Panc1 (cell line): ENCODE data around the gene CCDC158. TPM values are rescaled to one million over a fixed set of nuclear protein-coding genes. Genes with fewer than 3 reads are reported as not detected.

Experiments used
- ATAC-seq: fragments of 200-7000 bp; cut with Tn5 transposase; 2 replicates; pipeline ENCODE4 v1.9.1; 2020; ENCODE audit warnings: mild to moderate bottlenecking, moderate library complexity
- BruUV-seq: library from RNA; stranded (reverse); fragments of 400-500 nt; replicated peaks from 2 replicates; lab custom pipeline; 2021; lab: Mats Ljungman, UMichigan
- CTCF ChIA-PET: fragments of 300-600 bp; sonication (Branson Sonifier 250); formaldehyde crosslinking; loops from one replicate; lab custom pipeline; 2022; ENCODE audit warnings: antibody characterized with exemption; lab: Charles Lee
- POLR2A ChIA-PET: fragments of 300-600 bp; sonication (Branson Sonifier 250); formaldehyde crosslinking; loops from one replicate; lab custom pipeline; 2022; ENCODE audit warnings: antibody characterized with exemption; lab: Charles Lee
- DNase-seq: peaks from one replicate; pipeline ENCODE4 v3.0.0-alpha.2; 2010; ENCODE audit warnings: low read depth, low spot score
- H3K27ac ChIP-seq: 2 replicates; pipeline ENCODE4 v1.5.1; 2011; ENCODE audit warnings: mild to moderate bottlenecking, low read length, inconsistent platforms
- H3K27me3 ChIP-seq: fragments of 200-500 bp; sonication (Bioruptor generic); 2 replicates; pipeline ENCODE4 v1.6.0; 2014; ENCODE audit warnings: low read length, inconsistent platforms; ENCODE audit not compliant: control insufficient read depth, insufficient read depth
- H3K36me3 ChIP-seq: fragments of 200-500 bp; sonication (Bioruptor generic); 2 replicates; pipeline ENCODE4 v1.5.1; 2014; ENCODE audit warnings: inconsistent platforms, mild to moderate bottlenecking, low read length, moderate library complexity; ENCODE audit not compliant: control insufficient read depth, insufficient read depth
- H3K4me1 ChIP-seq: 2 replicates; pipeline ENCODE4 v1.5.1; 2011; ENCODE audit warnings: inconsistent platforms, mild to moderate bottlenecking, low read length, moderate library complexity; ENCODE audit not compliant: control insufficient read depth, insufficient read depth
- H3K4me3 ChIP-seq, 2 experiments: 2 replicates each; pipeline ENCODE4 v1.5.1; 2011 to 2012; ENCODE audit warnings: low read depth in 2 of 2, low read length in 2 of 2, mild to moderate bottlenecking in 2 of 2, inconsistent platforms in 1 of 2, moderate library complexity in 1 of 2
- H3K9me3 ChIP-seq: fragments of 200-500 bp; sonication (Bioruptor generic); 2 replicates; pipeline ENCODE4 v1.5.1; 2014; ENCODE audit warnings: low read depth, mild to moderate bottlenecking, inconsistent platforms, low read length, moderate library complexity; ENCODE audit not compliant: control insufficient read depth, insufficient read depth
- CTCF ChIP-seq: fragments of 450-650 bp; IDR thresholded peaks from 2 replicates; pipeline ENCODE4 v1.5.1; 2017; ENCODE audit warnings: mild to moderate bottlenecking
- POLR2AphosphoS5 ChIP-seq: IDR thresholded peaks from 2 replicates; pipeline ENCODE4 v1.6.1; 2012; ENCODE audit warnings: mild to moderate bottlenecking, low read depth, low read length, moderate library complexity
- REST ChIP-seq, 2 experiments: IDR thresholded peaks; 2 replicates each; pipeline ENCODE4 v1.6.1; 2011 to 2012; ENCODE audit warnings: low read depth in 2 of 2, control low read depth in 1 of 2, low read length in 1 of 2, mild to moderate bottlenecking in 1 of 2, moderate library complexity in 1 of 2; ENCODE audit not compliant: insufficient read depth in 1 of 2
- SIN3A ChIP-seq: IDR thresholded peaks from 2 replicates; pipeline ENCODE4 v1.6.1; 2012; ENCODE audit warnings: low read depth, mild to moderate bottlenecking, low read length, moderate library complexity, borderline replicate concordance; ENCODE audit not compliant: insufficient read depth
- TCF7L2 ChIP-seq: IDR thresholded peaks from 2 replicates; pipeline ENCODE4 v1.6.1; 2011; ENCODE audit warnings: mild to moderate bottlenecking, low read depth, low read length, inconsistent platforms
- in situ Hi-C: cut with HindIII; loops from 2 replicates; pipeline ENCODE4 v1.10.0; 2016; ENCODE audit warnings: low sequenced_read_pairs, low pct_unique_long_range_greater_than_20kb
- intact Hi-C: fragments of 100-400 bp; cut with micrococcal nuclease; formaldehyde crosslinking; loops from one replicate; pipeline ENCODE4 v1.10.0; 2022; ENCODE audit not compliant: unreplicated experiment
- total RNA-seq: library from RNA; stranded (reverse); gene quantifications from one replicate; pipeline ENCODE4 v1.2.1, GENCODE V29; 2021; ENCODE audit not compliant: unreplicated experiment

CCDC158 gene
- total RNA-seq, 1 experiment from 2014 or later: 0.28 TPM

GRCh38 chr4:76430519-76431388 is 9.8 kb upstream of the CCDC158 start:
- DNase-seq (peak; percentile 10), ATAC-seq (no peak)
- ChIA-PET POLR2A (no interaction called here), CTCF (interaction anchor here (0.6 to 1.7 kb wide), 2 partner anchors 72 to 74 kb away, joined by 3 to 7 read pairs; no protein-coding TSS in a partner anchor)
- BruUV-seq: no TSS peak
- Histone ChIP-seq H3K4me3 (no peak overlapping the region), H3K36me3 (no peaks in the 10 kb centered on the region), H3K27ac (no peak overlapping the region), H3K9me3 (no peaks in the 10 kb centered on the region), H3K27me3 (no peaks in the 10 kb centered on the region), H3K4me1 (no peaks in the 10 kb centered on the region)
- in situ Hi-C loops: no loop called here
- TF ChIP-seq SIN3A (no peak), POLR2AphosphoS5 (no peak), TCF7L2 (no peak), REST (IDR thresholded peaks at IDR 0.05; ENCODE audit: insufficient read depth in 1 of 2, low read depth in 2 of 2, low read length in 1 of 2) (no peak), CTCF (peak; percentile 76)
- intact Hi-C loops: loop anchor here (2.0 to 10.0 kb wide), 2 partner anchors 74 to 324 kb away; no protein-coding TSS in a partner anchor

GRCh38 chr4:76429636-76430035 is 8.7 kb upstream of the CCDC158 start:
- intact Hi-C loops (loop anchor here (2.0 to 10.0 kb wide), 2 partner anchors 75 to 325 kb away; no protein-coding TSS in a partner anchor), in situ Hi-C loops (no loop called here)
- no peak overlapping the region for H3K4me3 ChIP-seq
- ATAC-seq (no peak), DNase-seq (no peak)
- ChIA-PET CTCF (no interaction called here), POLR2A (no interaction called here)
- no peak overlapping the region for H3K27ac ChIP-seq
- H3K27me3 ChIP-seq: no peaks in the 10 kb centered on the region
- H3K9me3 ChIP-seq: no peaks in the 10 kb centered on the region
- H3K4me1 ChIP-seq: no peaks in the 10 kb centered on the region
- no peaks in the 10 kb centered on the region for H3K36me3 ChIP-seq
- TF ChIP-seq SIN3A: no peak
- no peak for TF ChIP-seq TCF7L2
- TF ChIP-seq CTCF: no peak
- no peak for TF ChIP-seq REST (IDR thresholded peaks at IDR 0.05; ENCODE audit: insufficient read depth in 1 of 2, low read depth in 2 of 2, low read length in 1 of 2)
- no peak for TF ChIP-seq POLR2AphosphoS5
- no TSS peak for BruUV-seq
